NCI-H2081 treated with DMSO at 0.1 percent for 48 hours (cell line): Measurements from ENCODE around the gene MAP2K5.
"Not testable (repeated sequence)": the region's sequence is repeated elsewhere in the genome, so short reads cannot be mapped to it uniquely, and the experiment has no call there.

ENCODE experiments used
- DNase-seq: peaks from one replicate; lab custom pipeline; 2025; lab: John Stamatoyannopoulos, UW

Gene MAP2K5

GRCh38 chr15:67601073-67601472 is 58.6 kb downstream of the MAP2K5 start:
- DNase-seq, result no peak

GRCh38 chr15:67603063-67603462 is 60.6 kb downstream of the MAP2K5 start:
- DNase-seq, result no peak

- no peak for DNase-seq
Observed at GRCh38 chr15:67605871-67606270, 63.4 kb downstream of the MAP2K5 start.

- DNase-seq, result no peak
Observed at GRCh38 chr15:67606742-67607141, 64.2 kb downstream of the MAP2K5 start.

GRCh38 chr15:67607329-67607728 is 64.8 kb downstream of the MAP2K5 start:
- DNase-seq, result no peak

- DNase-seq, result no peak
Observed at GRCh38 chr15:67607959-67608637, 65.6 kb downstream of the MAP2K5 start.

- no peak for DNase-seq
Observed at GRCh38 chr15:67608638-67608959, 66.1 kb downstream of the MAP2K5 start.

- DNase-seq, result no peak
Observed at GRCh38 chr15:67611370-67612369, 69.2 kb downstream of the MAP2K5 start.

- no peak for DNase-seq
Observed at GRCh38 chr15:67613211-67613610, 70.7 kb downstream of the MAP2K5 start.

- DNase-seq, result no peak
Observed at GRCh38 chr15:67613708-67614107, 71.2 kb downstream of the MAP2K5 start.

GRCh38 chr15:67615131-67615534 is 72.6 kb downstream of the MAP2K5 start:
- DNase-seq, result peak; percentile 43

GRCh38 chr15:67618297-67618696 is 75.8 kb downstream of the MAP2K5 start:
- DNase-seq, result no peak

- DNase-seq, result no peak
Observed at GRCh38 chr15:67622110-67622509, 79.6 kb downstream of the MAP2K5 start.

- no peak for DNase-seq
Observed at GRCh38 chr15:67632261-67632660, 89.8 kb downstream of the MAP2K5 start.

- not testable (repeated sequence) for DNase-seq
Observed at GRCh38 chr15:67635950-67636349, 93.4 kb downstream of the MAP2K5 start.

GRCh38 chr15:67639591-67639990 is 97.1 kb downstream of the MAP2K5 start:
- DNase-seq, result no peak

GRCh38 chr15:67641453-67641852 is 99.0 kb downstream of the MAP2K5 start:
- DNase-seq, result no peak

GRCh38 chr15:67646847-67647246 is 104.3 kb downstream of the MAP2K5 start:
- DNase-seq, result no peak

GRCh38 chr15:67652586-67652985 is 110.1 kb downstream of the MAP2K5 start:
- no peak for DNase-seq

- no peak for DNase-seq
Observed at GRCh38 chr15:67660446-67660845, 117.9 kb downstream of the MAP2K5 start.

- DNase-seq, result no peak
Observed at GRCh38 chr15:67660874-67661606, 118.5 kb downstream of the MAP2K5 start.

- no peak for DNase-seq
Observed at GRCh38 chr15:67670647-67671305, 128.3 kb downstream of the MAP2K5 start.
